ENCODE results near the gene NOTCH1. TPM values are rescaled to one million over a fixed set of nuclear protein-coding genes. Genes with fewer than 3 reads are reported as not detected.

Gene NOTCH1
- total and polyA plus RNA-seq, 2 of the 8 experiments (the other 6 are each of a cell fraction or from before 2014, with no cell fraction given): 6.9 to 55.6 TPM

DNA sequence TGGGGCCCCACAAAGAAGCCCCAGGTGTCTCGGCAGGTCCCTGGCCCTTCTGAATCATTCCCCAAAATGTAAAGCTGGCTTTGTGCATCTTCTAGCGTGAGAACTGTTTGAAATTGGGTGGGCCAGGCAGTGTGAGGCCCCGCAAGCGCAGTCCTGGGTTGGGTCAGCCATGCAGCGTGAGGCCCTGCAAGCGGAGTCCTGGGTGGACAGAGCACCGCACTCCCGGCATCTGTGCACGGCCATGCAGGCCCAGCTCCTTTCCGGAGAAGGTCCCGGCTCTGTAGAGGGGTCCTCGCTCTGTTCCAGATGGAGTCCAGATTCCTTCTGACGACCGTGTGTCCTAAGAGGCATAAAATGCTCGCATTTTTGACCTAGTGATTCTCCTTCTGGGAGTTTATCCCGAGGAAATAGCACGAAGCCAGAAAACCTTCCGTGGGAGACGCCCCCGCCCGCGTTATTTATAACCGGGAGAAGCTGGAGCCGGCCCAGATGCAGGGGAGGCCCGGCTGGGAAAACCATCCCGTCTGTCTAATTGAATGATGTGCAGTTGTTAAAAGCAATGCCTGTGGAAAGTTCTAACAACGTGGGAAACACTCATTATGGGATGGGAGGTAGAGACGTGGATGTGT is 19.4 kb upstream of the NOTCH1 start:
- no peak overlapping the region for H4K8ac ChIP-seq (ENCODE audit: extremely low read depth, insufficient read depth, low read length)
- no peak overlapping the region for H3K4ac ChIP-seq (replicated peaks; ENCODE audit: insufficient read length, low read depth, low read length)
- peak overlapping the region; percentile 31 for H4K91ac ChIP-seq (replicated peaks; ENCODE audit: insufficient read length, low read length)
- peaks cover 0 to 8% of the 10 kb centered on the region in 2 experiments for H4K20me1 ChIP-seq (replicated peaks in 1 of 2; ENCODE audit: control insufficient read depth in 1 of 2, insufficient read depth in 2 of 2, low read length in 2 of 2)
- H3K18ac ChIP-seq (ENCODE audit: extremely low read depth, low read length): no peak overlapping the region; the same call in 1 of the 2 replicates
- H3K23ac ChIP-seq (ENCODE audit: insufficient read length): no peak overlapping the region
- H2BK5ac ChIP-seq (ENCODE audit: low read depth, low read length): peak overlapping the region; percentile 73; the same call in 1 of the 2 replicates
- no peak overlapping the region for H2BK20ac ChIP-seq (ENCODE audit: low read length)
- H2BK120ac ChIP-seq (replicated peaks; ENCODE audit: low read depth, low read length): no peak overlapping the region
- 0 out of 2 replicates have a peak overlapping the region, but pooled peaks have one; percentile 75 for H2AK5ac ChIP-seq (ENCODE audit: low read depth, low read length)
- peak overlapping the region; percentile 1 for H3K56ac ChIP-seq (replicated peaks; ENCODE audit: insufficient read length, low read depth, low read length)
- H3K4me2 ChIP-seq (ENCODE audit: insufficient read depth in 1 of 2, low read depth in 2 of 2, low read length in 2 of 2): no peak overlapping the region
- H4K5ac ChIP-seq (ENCODE audit: insufficient read length, low read depth, low read length): no peak overlapping the region
- H3K9me3 ChIP-seq (ENCODE audit: insufficient read depth in 2 of 2, low read depth in 1 of 2, low read length in 1 of 2): peaks cover 3 to 7% of the 10 kb centered on the region in 2 experiments; a peak in 2 of 4 replicates
- WGBS, 2 experiments (ENCODE audit: extremely low coverage in 1 of 2, insufficient coverage in 1 of 2, insufficient read length in 1 of 2, insufficient replicate concordance in 2 of 2, low coverage in 1 of 2, low lambda C conversion rate in 2 of 2, missing lambda C conversion rate in 1 of 2): 89% methylated on average over 28 of the region's 28 CpGs; no CpG with 5 or more reads in 1 of the 2 experiments
- peak overlapping the region; percentile 95; the same call in 1 of the 2 replicates for H2BK12ac ChIP-seq (ENCODE audit: low read depth, low read length)
- 0 out of 4 replicates have a peak, but pooled peaks cover 0 to 2% of the 10 kb centered on the region in 2 experiments for H3K79me2 ChIP-seq (ENCODE audit: control insufficient read depth in 1 of 2, insufficient read depth in 2 of 2, low read length in 2 of 2)
- CTCF ChIA-PET (ENCODE audit: partially characterized antibody): interaction anchor here (0.7 to 2.5 kb wide), 11 partner anchors 9 to 108 kb away, joined by 3 to 10 read pairs (median 4); no protein-coding TSS in a partner anchor
- H2BK15ac ChIP-seq (ENCODE audit: low read length): peak overlapping the region; percentile 29; the same call in 1 of the 2 replicates
- POLR2A ChIA-PET (ENCODE audit: partially characterized antibody): interaction anchor here (0.5 to 1.7 kb wide), 5 partner anchors 13 to 29 kb away, joined by 3 to 6 read pairs (median 3); no protein-coding TSS in a partner anchor
- H3K14ac ChIP-seq (ENCODE audit: insufficient read length): no peak overlapping the region
- H3K36me3 ChIP-seq (ENCODE audit: control insufficient read depth in 2 of 4, insufficient read depth in 4 of 4, low read length in 3 of 4): no peaks in the 10 kb centered on the region; a peak in 1 of 8 replicates
- H3K23me2 ChIP-seq (ENCODE audit: low read depth, low read length): peaks cover 5% of the 10 kb centered on the region
- DNase-seq (ENCODE audit: low read depth in 1 of 2, low spot score in 2 of 2): no peak
- H2AFZ ChIP-seq (ENCODE audit: low read length): no peak overlapping the region
- peaks cover 0 to 49% (median 27%) of the 10 kb centered on the region in 4 experiments; a peak in 6 of 7 replicates for H3K4me1 ChIP-seq (replicated peaks in 1 of 4; ENCODE audit: control insufficient read depth in 3 of 4, insufficient read depth in 4 of 4, low read length in 3 of 4)
- peaks cover 4% of the 10 kb centered on the region; the same call in 1 of the 2 replicates for H3K79me1 ChIP-seq (ENCODE audit: low read depth, low read length)
- H3K4me3 ChIP-seq (ENCODE audit: extremely low read depth in 1 of 4, insufficient read depth in 2 of 4, low read depth in 3 of 4, low read length in 4 of 4): no peak overlapping the region
- H3K27me3 ChIP-seq (replicated peaks in 1 of 4; ENCODE audit: control insufficient read depth in 3 of 4, extremely low read depth in 1 of 4, insufficient read depth in 3 of 4, low read length in 3 of 4): peaks cover 0 to 4% (median 0%) of the 10 kb centered on the region in 4 experiments; a peak in 1 of 7 replicates
- H3K27ac ChIP-seq (ENCODE audit: low read depth, low read length): no peak overlapping the region
- FAIRE-seq: no peak
- H3K9ac ChIP-seq (replicated peaks in 1 of 4; ENCODE audit: extremely low read depth in 1 of 4, low read depth in 3 of 4, low read length in 3 of 4): no peak overlapping the region
- TF ChIP-seq SAP30 (IDR thresholded peaks at IDR 0.05; ENCODE audit: insufficient read depth, insufficient replicate concordance, low read length) (no peak), RXRA (IDR thresholded peaks at IDR 0.05; ENCODE audit: insufficient read depth, low read depth, low read length) (no peak), ZNF274 (IDR thresholded peaks at IDR 0.05; ENCODE audit: borderline replicate concordance, extremely low read depth, low read length) (no peak), POLR2AphosphoS5 (IDR thresholded peaks at IDR 0.05; ENCODE audit: low read depth, low read length) (no peak), SIN3A (conservative IDR thresholded peaks at IDR 0.05 in 1 of 2, IDR thresholded peaks at IDR 0.05 in 1 of 2; ENCODE audit: low read depth in 1 of 2, low read length in 2 of 2) (no peak)
